Retinal pigment epithelial cell (primary cell): ENCODE results near the gene SDK1.

Experiments used
- DNase-seq: peaks from one replicate; pipeline ENCODE4 v3.0.0-alpha.2; 2010; ENCODE audit warnings: low read depth
- H3K4me3 ChIP-seq: 2 replicates; pipeline ENCODE4 v1.5.1; 2011; ENCODE audit warnings: mild to moderate bottlenecking, low read length, control low read depth, moderate library complexity
- CTCF ChIP-seq: conservative IDR thresholded peaks from 2 replicates; pipeline ENCODE4 v1.5.1; 2011; ENCODE audit warnings: low read depth, low read length, control low read depth, inconsistent platforms

Gene SDK1

GRCh38 chr7:4168541-4168940 is 867.5 kb downstream of the SDK1 start:
- no peak overlapping the region for H3K4me3 ChIP-seq
- TF ChIP-seq CTCF: no peak
- DNase-seq: no peak

DNA sequence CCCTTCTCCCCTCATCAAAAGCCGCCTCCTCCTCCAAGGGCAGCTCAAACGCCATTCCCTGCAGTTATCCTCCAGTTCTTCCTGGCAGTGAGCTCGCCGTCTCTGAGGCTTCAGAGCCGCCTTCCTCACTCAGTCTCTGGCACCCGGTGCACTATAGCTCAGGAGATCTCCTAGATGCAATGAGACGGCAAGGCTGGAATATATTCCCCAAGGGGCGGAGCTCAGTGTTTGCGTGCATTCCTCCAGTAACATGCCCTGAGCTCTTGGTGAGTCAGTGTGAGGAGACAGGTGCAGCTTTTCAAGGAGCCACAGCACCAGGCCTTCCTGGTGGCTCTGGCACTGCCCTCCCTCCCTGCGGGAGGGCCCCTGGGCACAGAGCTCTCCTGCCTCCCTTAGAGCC is 868.4 kb downstream of the SDK1 start:
- DNase-seq: peak; percentile 7
- no peak for TF ChIP-seq CTCF
- no peak overlapping the region for H3K4me3 ChIP-seq

GRCh38 chr7:4170997-4171786 is 870.1 kb downstream of the SDK1 start:
- no peak for DNase-seq
- TF ChIP-seq CTCF: no peak
- no peak overlapping the region for H3K4me3 ChIP-seq

GRCh38 chr7:4172883-4173282 is 871.8 kb downstream of the SDK1 start:
- DNase-seq: no peak
- no peak for TF ChIP-seq CTCF
- H3K4me3 ChIP-seq: no peak overlapping the region

DNA sequence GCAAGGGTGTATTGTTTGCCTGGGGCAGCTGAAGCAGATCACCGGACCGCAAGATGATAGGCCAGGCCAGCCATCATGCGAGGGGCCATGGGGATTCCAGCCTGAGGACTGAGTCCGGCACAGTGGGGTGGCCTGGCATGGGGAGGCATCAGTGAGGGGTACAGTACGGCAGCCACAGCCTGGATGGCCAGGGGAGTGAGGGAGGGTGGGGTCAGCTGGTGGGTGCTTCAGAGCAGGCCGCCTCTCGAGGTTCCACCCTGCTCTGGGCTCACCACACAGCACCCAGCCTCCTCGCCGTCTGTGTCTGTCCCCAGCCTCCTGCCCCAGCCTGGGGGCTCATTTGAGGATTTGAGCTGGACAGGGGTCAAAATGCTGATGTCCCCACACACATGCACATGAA is 872.6 kb downstream of the SDK1 start:
- DNase-seq: no peak
- no peak overlapping the region for H3K4me3 ChIP-seq
- no peak for TF ChIP-seq CTCF

GRCh38 chr7:4174016-4174415 is 873.0 kb downstream of the SDK1 start:
- DNase-seq: no peak
- no peak for TF ChIP-seq CTCF
- no peak overlapping the region for H3K4me3 ChIP-seq

DNA sequence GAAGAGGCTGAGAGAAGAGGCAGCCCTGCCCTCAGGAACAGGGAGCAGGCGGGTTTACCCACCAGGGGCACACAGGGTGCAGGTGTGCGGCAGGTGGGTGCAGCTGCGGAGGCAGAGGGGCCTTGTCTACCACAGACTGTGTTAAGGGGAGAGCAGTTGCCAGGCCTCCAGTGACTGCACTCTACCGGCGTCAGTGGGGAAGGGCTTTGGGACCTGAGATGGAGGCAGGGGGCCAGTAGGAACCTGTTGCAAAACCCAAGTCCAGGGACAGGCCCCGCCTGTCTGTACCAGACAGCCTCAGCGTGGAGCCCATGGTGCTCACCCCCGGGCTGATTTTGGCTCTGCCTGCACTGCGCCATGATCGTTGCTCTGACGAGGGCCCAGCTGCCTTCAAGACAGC is 873.4 kb downstream of the SDK1 start:
- TF ChIP-seq CTCF: no peak
- no peak overlapping the region for H3K4me3 ChIP-seq
- DNase-seq: no peak
